ENCODE results near the gene MMP26.

The MMP26 gene

GRCh38 chr11:4727171-4727570, 22.6 kb downstream of the MMP26 start:
- H3K27me3 ChIP-seq (ENCODE audit: control insufficient read depth in 1 of 2, insufficient read depth in 2 of 2, low read length in 2 of 2): no peaks in the 10 kb centered on the region
- H3K27ac ChIP-seq (ENCODE audit: low read depth, low read length): no peak overlapping the region
- no peak overlapping the region for H3K9ac ChIP-seq (ENCODE audit: low read length)
- no peaks in the 10 kb centered on the region for H3K9me3 ChIP-seq (ENCODE audit: low read length)
- no peaks in the 10 kb centered on the region for H3K36me3 ChIP-seq (ENCODE audit: insufficient read depth, low read length)
- no peaks in the 10 kb centered on the region for H3K4me1 ChIP-seq (ENCODE audit: insufficient read depth, low read length)
- H3K4me3 ChIP-seq (ENCODE audit: low read depth in 1 of 2, low read length in 2 of 2): no peak overlapping the region

DNA sequence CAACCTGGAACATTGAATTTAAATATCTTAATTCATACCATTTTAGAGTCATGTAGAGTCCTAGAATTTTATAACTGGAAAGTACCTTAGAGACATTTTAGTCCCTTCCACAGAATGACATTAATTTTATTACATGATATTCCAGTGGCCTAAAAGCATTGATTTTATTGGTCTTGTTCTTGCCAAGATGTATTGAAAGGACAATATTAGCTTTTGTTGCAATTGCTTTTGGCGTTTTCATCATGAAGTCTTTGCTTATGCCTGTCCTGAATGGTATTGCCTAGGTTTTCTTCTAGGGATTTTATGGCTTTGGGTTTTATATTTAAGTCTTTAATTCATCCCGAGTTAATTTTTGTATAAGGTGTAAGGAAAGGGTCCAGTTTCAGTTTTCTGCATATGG, 36.2 kb downstream of the MMP26 start:
- H3K9me3 ChIP-seq (ENCODE audit: low read length): no peaks in the 10 kb centered on the region
- no peaks in the 10 kb centered on the region for H3K27me3 ChIP-seq (ENCODE audit: control insufficient read depth in 1 of 2, insufficient read depth in 2 of 2, low read length in 2 of 2)
- no peak overlapping the region for H3K9ac ChIP-seq (ENCODE audit: low read length)
- H3K36me3 ChIP-seq (ENCODE audit: insufficient read depth, low read length): no peaks in the 10 kb centered on the region
- no peak overlapping the region for H3K4me3 ChIP-seq (ENCODE audit: low read depth in 1 of 2, low read length in 2 of 2)
- no peaks in the 10 kb centered on the region for H3K4me1 ChIP-seq (ENCODE audit: insufficient read depth, low read length)
- no peak overlapping the region for H3K27ac ChIP-seq (ENCODE audit: low read depth, low read length)

- no peak overlapping the region for H3K27ac ChIP-seq (ENCODE audit: low read depth, low read length)
- no peak overlapping the region for H3K4me3 ChIP-seq (ENCODE audit: low read depth in 1 of 2, low read length in 2 of 2)
- no peak overlapping the region for H3K9ac ChIP-seq (ENCODE audit: low read length)
- no peaks in the 10 kb centered on the region for H3K4me1 ChIP-seq (ENCODE audit: insufficient read depth, low read length)
- no peaks in the 10 kb centered on the region for H3K36me3 ChIP-seq (ENCODE audit: insufficient read depth, low read length)
- no peaks in the 10 kb centered on the region for H3K9me3 ChIP-seq (ENCODE audit: low read length)
- no peaks in the 10 kb centered on the region for H3K27me3 ChIP-seq (ENCODE audit: control insufficient read depth in 1 of 2, insufficient read depth in 2 of 2, low read length in 2 of 2)
Observed at GRCh38 chr11:4748438-4748837, 43.9 kb downstream of the MMP26 start.

GRCh38 chr11:4751201-4751600, 46.6 kb downstream of the MMP26 start:
- no peak overlapping the region for H3K9ac ChIP-seq (ENCODE audit: low read length)
- H3K27ac ChIP-seq (ENCODE audit: low read depth, low read length): no peak overlapping the region
- no peaks in the 10 kb centered on the region for H3K9me3 ChIP-seq (ENCODE audit: low read length)
- H3K36me3 ChIP-seq (ENCODE audit: insufficient read depth, low read length): no peaks in the 10 kb centered on the region
- H3K4me3 ChIP-seq (ENCODE audit: low read depth in 1 of 2, low read length in 2 of 2): no peak overlapping the region
- H3K4me1 ChIP-seq (ENCODE audit: insufficient read depth, low read length): no peaks in the 10 kb centered on the region
- no peaks in the 10 kb centered on the region for H3K27me3 ChIP-seq (ENCODE audit: control insufficient read depth in 1 of 2, insufficient read depth in 2 of 2, low read length in 2 of 2)

Measured in muscle layer of colon (tissue), 2 donors.